ENCODE data around the gene C2orf68.
"Not testable (repeated sequence)": the region's sequence is repeated elsewhere in the genome, so short reads cannot be mapped to it uniquely, and the experiment has no call there.

C2orf68 gene

GRCh38 chr2:85607268-85608215 is 4.3 kb downstream of the C2orf68 start:
- peaks cover 29% of the 10 kb centered on the region for H3K4me1 Mint-ChIP-seq

GRCh38 chr2:85606116-85606455 is 5.8 kb downstream of the C2orf68 start:
- Mint-ChIP-seq H3K27ac (peak overlapping the region; percentile 58), H3K4me1 (peaks cover 40% of the 10 kb centered on the region), H3K36me3 (peaks cover 56% of the 10 kb centered on the region), H3K9me3 (no peaks in the 10 kb centered on the region), H3K4me3 (no peak overlapping the region)
- DNase-seq (ENCODE audit: low spot score in 2 of 2), result no peak
- ATAC-seq, result no peak

More at GRCh38 chr2:85607268-85608215, 4.3 kb downstream of the C2orf68 start:
- peak overlapping the region; percentile 37 for H3K27ac Mint-ChIP-seq
- no peak for DNase-seq (ENCODE audit: low spot score in 2 of 2)
- peaks cover 46% of the 10 kb centered on the region for H3K36me3 Mint-ChIP-seq
- no peak for ATAC-seq
- H3K9me3 Mint-ChIP-seq, result no peaks in the 10 kb centered on the region
- no peak overlapping the region for H3K4me3 Mint-ChIP-seq

- Mint-ChIP-seq H3K36me3 (peaks cover 56% of the 10 kb centered on the region), H3K4me3 (no peak overlapping the region), H3K9me3 (no peaks in the 10 kb centered on the region), H3K27ac (peak overlapping the region; percentile 58), H3K4me1 (peaks cover 43% of the 10 kb centered on the region)
- no peak for ATAC-seq
- no peak for DNase-seq (ENCODE audit: low spot score in 2 of 2)
These were observed 6.3 kb downstream of the C2orf68 start for GRCh38 chr2:85605406-85606115.

GRCh38 chr2:85604568-85605339 is 7.1 kb downstream of the C2orf68 start:
- peaks cover 50% of the 10 kb centered on the region for H3K4me1 Mint-ChIP-seq
- ATAC-seq (no peak), DNase-seq (ENCODE audit: low spot score in 2 of 2) (no peak)
- no peaks in the 10 kb centered on the region for H3K9me3 Mint-ChIP-seq
- peaks cover 55% of the 10 kb centered on the region for H3K36me3 Mint-ChIP-seq
- no peak overlapping the region for H3K27ac Mint-ChIP-seq
- H3K4me3 Mint-ChIP-seq, result no peak overlapping the region

GRCh38 chr2:85604133-85604444 is 7.8 kb downstream of the C2orf68 start:
- Mint-ChIP-seq H3K4me3 (peak overlapping the region; percentile 86), H3K36me3 (peaks cover 55% of the 10 kb centered on the region), H3K27ac (peak overlapping the region; percentile 80), H3K4me1 (peaks cover 51% of the 10 kb centered on the region)
- not testable (repeated sequence) for H3K9me3 Mint-ChIP-seq; DNase-seq (ENCODE audit: low spot score in 2 of 2); ATAC-seq

- Mint-ChIP-seq H3K4me3 (peak within 1 kb of the TSS; percentile 86), H3K27ac (peak within 1 kb of the TSS; percentile 80), H3K36me3 (peaks cover 55% of the 10 kb centered on the region), H3K4me1 (peaks cover 43% of the 10 kb centered on the region), H3K9me3 (no peaks in the 10 kb centered on the region)
- DNase-seq (ENCODE audit: low spot score in 2 of 2) (peak; percentile 79 to 93), ATAC-seq (peak; percentile 97)
These were observed 9.2 kb downstream of the C2orf68 start, which contains the start of gene TMEM150A for GRCh38 chr2:85602476-85603234. Gene TMEM150A, minus strand, starts transcription at chr2:85602698. Its CDS starts 750 bp downstream, at chr2:85601948.

GRCh38 chr2:85601771-85602475 is 9.9 kb downstream of the C2orf68 start:
- H3K36me3 Mint-ChIP-seq, result peaks cover 57% of the 10 kb centered on the region
- DNase-seq (ENCODE audit: low spot score in 2 of 2), result no peak

GRCh38 chr2:85600951-85601770 is 10.7 kb downstream of the C2orf68 start:
- H3K4me1 Mint-ChIP-seq, result peaks cover 53% of the 10 kb centered on the region
- peaks cover 55% of the 10 kb centered on the region for H3K36me3 Mint-ChIP-seq
- H3K27ac Mint-ChIP-seq, result peak overlapping the region; percentile 76
- H3K4me3 Mint-ChIP-seq, result peak overlapping the region; percentile 86
- no peaks in the 10 kb centered on the region for H3K9me3 Mint-ChIP-seq
- DNase-seq (ENCODE audit: low spot score in 2 of 2) (no peak), ATAC-seq (no peak)

More at GRCh38 chr2:85601771-85602475, 9.9 kb downstream of the C2orf68 start:
- peak overlapping the region; percentile 86 for H3K4me3 Mint-ChIP-seq
- H3K9me3 Mint-ChIP-seq, result no peaks in the 10 kb centered on the region
- H3K27ac Mint-ChIP-seq, result peak overlapping the region; percentile 76
- H3K4me1 Mint-ChIP-seq, result peaks cover 47% of the 10 kb centered on the region
- ATAC-seq, result peak; percentile 29

GRCh38 chr2:85600235-85600575 is 11.7 kb downstream of the C2orf68 start:
- DNase-seq (ENCODE audit: low spot score in 2 of 2), result no peak
- H3K4me3 Mint-ChIP-seq, result no peak overlapping the region
- no peak overlapping the region for H3K27ac Mint-ChIP-seq
- ATAC-seq, result no peak
- peaks cover 63% of the 10 kb centered on the region for H3K36me3 Mint-ChIP-seq
- no peaks in the 10 kb centered on the region for H3K9me3 Mint-ChIP-seq
- peaks cover 59% of the 10 kb centered on the region for H3K4me1 Mint-ChIP-seq

- ATAC-seq (no peak), DNase-seq (ENCODE audit: low spot score in 2 of 2) (no peak)
- peaks cover 62% of the 10 kb centered on the region for H3K4me1 Mint-ChIP-seq
- no peak overlapping the region for H3K4me3 Mint-ChIP-seq
- no peak overlapping the region for H3K27ac Mint-ChIP-seq
- no peaks in the 10 kb centered on the region for H3K9me3 Mint-ChIP-seq
- peaks cover 59% of the 10 kb centered on the region for H3K36me3 Mint-ChIP-seq
These were observed 12.2 kb downstream of the C2orf68 start for GRCh38 chr2:85599468-85600234.

- peaks cover 59% of the 10 kb centered on the region for H3K36me3 Mint-ChIP-seq
- no peak for ATAC-seq
- H3K4me1 Mint-ChIP-seq, result peaks cover 66% of the 10 kb centered on the region
- H3K27ac Mint-ChIP-seq, result no peak overlapping the region
- no peak overlapping the region for H3K4me3 Mint-ChIP-seq
- DNase-seq (ENCODE audit: low spot score in 2 of 2), result no peak
- H3K9me3 Mint-ChIP-seq, result no peaks in the 10 kb centered on the region
These were observed 13.1 kb downstream of the C2orf68 start for GRCh38 chr2:85598594-85599340.

GRCh38 chr2:85597241-85597640 is 14.6 kb downstream of the C2orf68 start:
- peaks cover 59% of the 10 kb centered on the region for H3K36me3 Mint-ChIP-seq
- peak overlapping the region; percentile 99 for H3K4me3 Mint-ChIP-seq
- H3K4me1 Mint-ChIP-seq, result peaks cover 57% of the 10 kb centered on the region
- ATAC-seq (no peak), DNase-seq (ENCODE audit: low spot score in 2 of 2) (no peak)
- peak overlapping the region; percentile 99 for H3K27ac Mint-ChIP-seq
- H3K9me3 Mint-ChIP-seq, result no peaks in the 10 kb centered on the region

Measured in stimulated activated effector memory CD8-positive, alpha-beta T cell treated with anti-CD3 and anti-CD28 coated beads, Interleukin-12 subunit alpha, Interleukin-12 subunit beta, amount 100 ng/mL, for 72 hours (primary cell).